ENCODE measurements around the gene KLF3.

KLF3 gene

DNA sequence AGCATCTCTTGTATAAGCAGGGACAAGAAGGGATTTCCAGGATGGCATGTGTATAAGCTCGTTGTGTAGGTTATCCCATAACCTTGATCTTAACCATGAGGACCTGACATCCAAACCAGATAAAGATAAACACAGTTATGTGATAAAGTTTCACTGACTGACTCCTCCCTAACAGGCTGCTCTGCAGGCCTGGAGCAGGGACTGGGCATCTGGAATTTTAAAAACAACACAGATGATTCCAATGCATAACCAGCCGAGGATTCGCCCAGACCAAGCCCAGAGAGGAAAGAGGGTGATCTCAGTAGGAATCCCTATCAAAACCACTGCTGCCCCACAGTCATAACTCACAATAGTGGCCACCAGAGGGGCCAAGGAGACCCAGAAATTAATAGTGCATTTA is 22.7 kb downstream of the KLF3 start:
- TF ChIP-seq, protein P1, sequence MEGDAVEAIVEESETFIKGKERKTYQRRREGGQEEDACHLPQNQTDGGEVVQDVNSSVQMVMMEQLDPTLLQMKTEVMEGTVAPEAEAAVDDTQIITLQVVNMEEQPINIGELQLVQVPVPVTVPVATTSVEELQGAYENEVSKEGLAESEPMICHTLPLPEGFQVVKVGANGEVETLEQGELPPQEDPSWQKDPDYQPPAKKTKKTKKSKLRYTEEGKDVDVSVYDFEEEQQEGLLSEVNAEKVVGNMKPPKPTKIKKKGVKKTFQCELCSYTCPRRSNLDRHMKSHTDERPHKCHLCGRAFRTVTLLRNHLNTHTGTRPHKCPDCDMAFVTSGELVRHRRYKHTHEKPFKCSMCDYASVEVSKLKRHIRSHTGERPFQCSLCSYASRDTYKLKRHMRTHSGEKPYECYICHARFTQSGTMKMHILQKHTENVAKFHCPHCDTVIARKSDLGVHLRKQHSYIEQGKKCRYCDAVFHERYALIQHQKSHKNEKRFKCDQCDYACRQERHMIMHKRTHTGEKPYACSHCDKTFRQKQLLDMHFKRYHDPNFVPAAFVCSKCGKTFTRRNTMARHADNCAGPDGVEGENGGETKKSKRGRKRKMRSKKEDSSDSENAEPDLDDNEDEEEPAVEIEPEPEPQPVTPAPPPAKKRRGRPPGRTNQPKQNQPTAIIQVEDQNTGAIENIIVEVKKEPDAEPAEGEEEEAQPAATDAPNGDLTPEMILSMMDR (IDR thresholded peaks at IDR 0.05; ENCODE audit: low read length, missing control alignments), result no peak
- DNase-seq (ENCODE audit: low read depth), result no peak

DNA sequence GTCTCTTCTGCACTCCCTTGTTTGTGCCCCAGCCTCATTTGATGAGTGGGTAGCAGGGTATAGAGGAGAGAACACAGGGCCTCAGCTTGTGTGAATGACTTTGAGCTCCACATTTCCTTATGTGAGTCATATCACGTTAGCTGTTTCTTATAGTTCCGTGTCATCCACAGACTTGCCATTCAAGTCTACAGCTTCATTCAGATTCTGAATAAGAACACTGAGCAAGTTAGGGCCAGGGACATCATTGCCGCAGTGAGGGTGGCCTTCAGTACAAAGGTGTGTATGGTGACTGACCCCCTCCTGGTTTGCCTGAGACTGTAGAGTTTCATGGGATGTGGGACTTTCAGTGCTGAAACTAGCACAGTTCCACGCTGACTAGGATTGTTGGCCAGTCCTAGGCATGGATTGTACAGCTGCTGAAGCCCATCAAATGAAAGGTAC is 23.6 kb downstream of the KLF3 start:
- TF ChIP-seq, protein P1 (IDR thresholded peaks at IDR 0.05; ENCODE audit: low read length, missing control alignments), result no peak
- no peak overlapping the region for H3K4me3 ChIP-seq (replicated peaks; ENCODE audit: low read depth, low read length)
- peak; percentile 46 for DNase-seq (ENCODE audit: low read depth)

More for the DNA sequence above, 22.7 kb downstream of the KLF3 start:
- H3K4me3 ChIP-seq (replicated peaks; ENCODE audit: low read depth, low read length), result no peak overlapping the region

DNA sequence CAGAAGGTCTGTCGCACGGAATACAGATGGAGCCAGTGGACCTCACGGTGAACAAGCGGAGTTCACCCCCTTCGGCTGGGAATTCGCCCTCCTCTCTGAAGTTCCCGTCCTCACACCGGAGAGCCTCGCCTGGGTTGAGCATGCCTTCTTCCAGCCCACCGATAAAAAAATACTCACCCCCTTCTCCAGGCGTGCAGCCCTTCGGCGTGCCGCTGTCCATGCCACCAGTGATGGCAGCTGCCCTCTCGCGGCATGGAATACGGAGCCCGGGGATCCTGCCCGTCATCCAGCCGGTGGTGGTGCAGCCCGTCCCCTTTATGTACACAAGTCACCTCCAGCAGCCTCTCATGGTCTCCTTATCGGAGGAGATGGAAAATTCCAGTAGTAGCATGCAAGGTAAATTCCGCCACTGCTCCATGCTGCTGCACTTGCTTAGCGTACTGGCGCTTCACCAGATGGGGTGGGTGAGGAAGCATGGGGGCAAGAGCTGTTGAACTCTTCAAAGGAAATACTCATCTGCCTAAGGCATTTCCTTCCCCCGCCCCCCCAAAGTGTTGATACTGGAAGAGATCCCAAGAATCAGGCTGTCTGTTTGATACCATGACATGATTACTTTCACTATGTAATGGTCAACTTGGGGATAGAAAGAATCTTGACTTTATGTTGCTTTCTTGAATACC is 24.8 kb downstream of the KLF3 start:
- DNase-seq (ENCODE audit: low read depth), result no peak
- TF ChIP-seq, protein P1 (IDR thresholded peaks at IDR 0.05; ENCODE audit: low read length, missing control alignments), result no peak
- H3K4me3 ChIP-seq (replicated peaks; ENCODE audit: low read depth, low read length), result no peak overlapping the region

DNA sequence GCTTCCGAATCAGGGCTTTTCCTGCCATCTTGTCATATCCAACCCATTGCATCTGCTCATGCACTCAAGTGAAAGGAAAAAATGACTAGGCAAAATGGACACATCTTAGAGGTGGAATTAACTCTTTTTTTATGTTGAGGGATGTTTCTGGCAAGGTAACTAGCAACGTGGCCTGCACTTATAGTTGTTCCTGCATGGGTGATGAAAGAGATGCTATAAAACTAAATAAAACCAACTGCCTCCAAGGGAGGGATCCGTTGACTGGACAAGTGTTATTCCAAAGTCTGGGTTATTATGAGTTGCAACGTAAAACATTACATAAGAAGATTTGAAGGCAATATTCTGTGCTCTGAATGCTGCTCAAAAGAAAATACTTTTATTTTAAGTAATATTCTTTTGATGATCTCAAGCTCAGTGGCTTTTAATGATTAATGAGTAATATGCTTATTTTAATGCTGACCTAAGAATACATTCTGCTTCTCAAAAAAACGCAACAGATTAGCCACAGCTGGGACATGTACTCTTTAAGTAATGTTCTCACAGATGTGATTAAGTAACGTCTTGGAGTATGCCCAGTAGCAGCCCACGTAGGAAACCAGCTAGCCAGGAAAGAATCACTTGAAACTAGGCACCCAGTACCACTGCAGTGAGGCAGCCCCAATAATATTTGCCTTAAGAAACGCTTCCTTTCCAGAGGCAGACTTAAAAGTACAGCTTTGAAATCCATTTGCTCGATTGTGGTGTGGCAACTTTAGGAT is 27.4 kb downstream of the KLF3 start:
- TF ChIP-seq, protein P1 (IDR thresholded peaks at IDR 0.05; ENCODE audit: low read length, missing control alignments), result no peak
- no peak overlapping the region for H3K4me3 ChIP-seq (replicated peaks; ENCODE audit: low read depth, low read length)
- peak; percentile 91 for DNase-seq (ENCODE audit: low read depth)

DNA sequence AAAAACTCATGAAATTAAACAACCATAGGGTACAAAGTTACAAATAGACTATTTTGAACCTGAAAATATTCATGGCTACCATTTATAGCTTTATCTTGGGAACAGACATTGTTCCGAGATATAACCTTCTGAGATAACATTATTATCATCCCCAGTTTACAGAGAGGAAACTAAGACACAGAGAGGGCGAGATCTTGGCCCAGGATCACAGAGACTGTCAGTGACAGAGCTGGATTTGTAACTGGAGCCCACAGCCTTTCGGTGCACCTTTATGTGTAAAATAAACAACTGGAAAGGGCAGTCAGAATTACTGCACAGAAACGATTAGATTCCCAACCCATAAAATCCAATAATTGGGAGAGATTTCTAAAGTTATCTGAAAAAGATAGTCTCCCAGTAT is 28.4 kb downstream of the KLF3 start:
- H3K4me3 ChIP-seq (replicated peaks; ENCODE audit: low read depth, low read length), result no peak overlapping the region
- TF ChIP-seq, protein P1 (IDR thresholded peaks at IDR 0.05; ENCODE audit: low read length, missing control alignments), result no peak
- DNase-seq (ENCODE audit: low read depth), result no peak

DNA sequence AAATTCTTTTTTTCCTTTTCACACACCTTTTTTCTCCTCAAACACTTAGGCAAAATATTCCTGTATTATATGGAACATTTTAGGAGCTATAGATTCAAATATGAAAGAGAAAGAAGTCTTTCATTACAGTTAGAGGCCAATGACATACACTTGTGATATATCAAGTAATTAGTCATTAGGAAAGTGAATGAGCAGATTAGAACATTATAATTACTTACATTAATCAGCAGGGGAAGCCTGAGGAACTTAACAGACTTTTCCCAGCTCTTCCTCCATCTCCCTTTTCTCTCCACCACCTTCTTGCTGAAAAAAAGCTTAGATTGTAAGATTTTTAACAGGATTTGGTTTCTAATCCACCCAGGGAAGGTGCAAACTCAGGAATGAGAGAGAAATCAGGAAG is 29.6 kb downstream of the KLF3 start:
- no peak for DNase-seq (ENCODE audit: low read depth)
- H3K4me3 ChIP-seq (replicated peaks; ENCODE audit: low read depth, low read length), result no peak overlapping the region
- TF ChIP-seq, protein P1 (IDR thresholded peaks at IDR 0.05; ENCODE audit: low read length, missing control alignments), result no peak

Measured in fibroblast of pulmonary artery (primary cell).